Activated T-helper 1 cell treated with anti-CD3 and anti-CD28 coated beads, Interleukin-12 subunit alpha, Interleukin-12 subunit beta, Interleukin-2, Interleukin-4 antibody, amounts not matched to agents 30 ng/mL and 10 ng/mL and 1 ng/mL, durations not matched to agents 14 hours and 24 hours and 36 hours (primary cell): ENCODE measurements around the gene OCSTAMP. TPM values are rescaled to one million over a fixed set of nuclear protein-coding genes. Genes with fewer than 3 reads are reported as not detected.

Source experiments
- DNase-seq: peaks from one replicate; pipeline ENCODE4 v3.0.0; 2021; ENCODE audit warnings: low spot score
- H3K27ac Mint-ChIP-seq: one replicate; pipeline ENCODE4 v1.8.0; 2021; ENCODE audit warnings: mild to moderate bottlenecking, mixed read lengths
- H3K27me3 Mint-ChIP-seq: one replicate; pipeline ENCODE4 v1.8.0; 2022; ENCODE audit warnings: mild to moderate bottlenecking, moderate library complexity, mixed read lengths; ENCODE audit not compliant: insufficient read depth
- H3K36me3 Mint-ChIP-seq: one replicate; pipeline ENCODE4 v1.8.0; 2021; ENCODE audit warnings: low read depth, mixed read lengths
- H3K4me1 Mint-ChIP-seq: one replicate; pipeline ENCODE4 v1.8.0; 2021; ENCODE audit warnings: low read depth, mixed read lengths
- H3K4me3 Mint-ChIP-seq: one replicate; pipeline ENCODE4 v1.8.0; 2021; ENCODE audit warnings: mild to moderate bottlenecking, moderate library complexity, mixed read lengths
- H3K9me3 Mint-ChIP-seq: one replicate; pipeline ENCODE4 v1.8.0; 2021; ENCODE audit warnings: mixed read lengths
- intact Hi-C: fragments of 100-400 bp; cut with micrococcal nuclease; formaldehyde crosslinking; loops from one replicate; pipeline ENCODE4 v1.15.1; 2024
- total RNA-seq: library from RNA; stranded (reverse); gene quantifications from 2 replicates; pipeline ENCODE4 v1.2.3, GENCODE V29; 2022

The OCSTAMP gene
- total RNA-seq, 1 donor from 2014 or later: 0.26 TPM

- Mint-ChIP-seq H3K36me3 (peaks cover 6% of the 10 kb centered on the region), H3K4me3 (peak within 1 kb of the TSS; percentile 81), H3K9me3 (peaks cover 11% of the 10 kb centered on the region), H3K4me1 (peaks cover 30% of the 10 kb centered on the region), H3K27ac (peak within 1 kb of the TSS; percentile 59), H3K27me3 (no peaks in the 10 kb centered on the region)
- peak; percentile 21 for DNase-seq
- intact Hi-C loops: loop anchor here (2.0 kb wide), 1 partner anchor 32 kb away; no protein-coding TSS in a partner anchor
Measured at GRCh38 chr20:46512943-46513844, 37.3 kb downstream of the OCSTAMP start, which contains the start of gene ZNF334. Gene ZNF334, minus strand, starts transcription at chr20:46513559. Its CDS starts 1,457 bp downstream, at chr20:46512102.

DNA sequence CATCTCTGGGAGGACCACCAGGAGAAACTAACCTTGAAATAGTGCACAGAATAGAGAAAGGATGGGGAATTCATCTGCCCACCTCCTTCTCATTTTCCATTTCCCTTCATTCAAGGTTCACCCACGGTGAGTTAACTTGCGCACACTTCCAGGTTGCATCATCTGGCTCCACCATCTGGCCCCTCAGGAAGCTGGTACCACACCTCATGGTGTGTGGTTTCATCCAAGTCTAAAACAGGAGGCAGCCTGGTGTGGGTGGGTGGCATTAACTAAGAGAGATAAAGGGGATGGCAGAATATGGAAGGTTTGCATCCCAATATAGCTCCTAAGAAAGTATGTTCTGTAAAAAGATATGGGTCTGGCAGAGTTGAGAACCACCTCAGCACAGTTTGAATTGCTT is 40.9 kb downstream of the OCSTAMP start:
- Mint-ChIP-seq H3K27me3 (no peaks in the 10 kb centered on the region), H3K27ac (no peak overlapping the region), H3K4me3 (no peak overlapping the region), H3K36me3 (peaks cover 7% of the 10 kb centered on the region), H3K4me1 (peaks cover 37% of the 10 kb centered on the region), H3K9me3 (peaks cover 25% of the 10 kb centered on the region)
- no peak for DNase-seq
- intact Hi-C loops: no loop called here

DNA sequence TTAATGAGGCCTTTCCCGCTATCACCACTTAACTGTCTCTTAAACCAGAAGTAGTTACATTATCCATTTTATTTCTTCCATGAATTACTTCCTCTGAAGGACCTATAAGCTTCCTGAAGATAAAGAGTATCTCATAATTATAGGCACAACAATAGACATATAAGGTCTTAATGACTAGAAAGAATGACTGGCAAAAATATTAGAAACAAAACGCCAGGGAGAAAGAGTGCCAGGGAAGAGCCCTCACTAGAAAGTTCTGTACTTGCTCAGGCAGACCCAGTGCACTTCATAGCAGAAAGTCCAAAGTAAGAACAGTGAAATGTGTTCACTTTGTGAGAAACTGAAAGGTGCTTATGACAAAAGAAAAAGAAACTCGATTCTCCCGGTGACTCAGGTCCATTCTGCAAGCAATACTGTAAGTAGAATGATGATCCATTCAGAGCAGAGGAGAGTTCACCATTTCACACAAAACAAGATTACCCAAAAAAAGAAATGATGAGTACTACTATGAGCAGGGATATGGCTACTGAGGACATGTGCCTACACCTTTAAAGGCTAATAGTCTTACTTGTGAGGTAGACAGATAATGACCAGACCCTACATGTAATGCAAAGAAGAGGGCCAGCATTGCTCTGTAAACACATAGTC is 42.6 kb downstream of the OCSTAMP start:
- DNase-seq: no peak
- Mint-ChIP-seq H3K27ac (no peak overlapping the region), H3K9me3 (peaks cover 42% of the 10 kb centered on the region), H3K4me3 (no peak overlapping the region), H3K36me3 (peaks cover 14% of the 10 kb centered on the region), H3K27me3 (no peaks in the 10 kb centered on the region), H3K4me1 (peaks cover 35% of the 10 kb centered on the region)
- intact Hi-C loops: no loop called here

DNA sequence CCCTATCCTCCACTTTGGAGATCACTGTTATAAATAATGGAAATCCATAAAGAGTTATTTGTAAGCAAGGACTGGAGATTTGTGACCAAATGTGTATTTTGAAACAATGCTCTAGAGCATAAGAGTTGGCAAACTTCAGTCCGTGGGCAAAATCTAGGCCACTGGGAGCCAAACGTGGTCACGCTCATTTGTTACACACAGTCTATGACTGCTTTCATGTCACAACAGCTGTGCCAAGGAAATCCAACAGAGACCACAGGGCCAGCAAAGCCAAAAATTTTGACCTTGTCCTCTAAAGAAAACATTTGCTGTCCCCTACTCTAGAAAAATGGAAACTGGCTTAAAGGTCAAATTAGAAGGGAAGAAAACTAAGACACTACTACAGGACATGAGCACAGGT is 44.9 kb downstream of the OCSTAMP start:
- H3K9me3 Mint-ChIP-seq: peaks cover 58% of the 10 kb centered on the region
- intact Hi-C loops: no loop called here

DNA sequence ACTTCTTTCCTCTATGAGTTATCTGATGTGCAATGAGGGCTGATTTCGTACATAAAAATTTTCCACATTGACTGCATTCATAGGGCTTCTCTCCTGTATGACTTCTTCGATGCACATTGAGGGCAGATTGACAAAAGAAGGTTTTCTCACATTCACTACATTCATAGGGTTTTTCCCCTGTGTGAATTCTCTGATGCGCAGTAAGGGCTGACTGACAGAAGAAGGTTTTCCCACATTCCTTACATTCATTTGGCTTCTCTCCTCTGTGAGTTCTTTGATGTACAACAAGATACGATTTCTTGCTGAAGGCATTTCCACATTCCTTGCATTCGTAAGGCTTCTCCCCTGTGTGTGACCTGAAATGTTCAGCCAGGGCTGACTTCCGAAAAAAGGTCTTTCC is 48.5 kb downstream of the OCSTAMP start:
- H3K4me3 Mint-ChIP-seq: no peak overlapping the region
- peaks cover 74% of the 10 kb centered on the region for H3K9me3 Mint-ChIP-seq
- no peaks in the 10 kb centered on the region for H3K27me3 Mint-ChIP-seq
- intact Hi-C loops: no loop called here
- H3K36me3 Mint-ChIP-seq: peaks cover 14% of the 10 kb centered on the region
- no peak for DNase-seq
- no peak overlapping the region for H3K27ac Mint-ChIP-seq
- H3K4me1 Mint-ChIP-seq: no peaks in the 10 kb centered on the region

More for the DNA sequence above, 44.9 kb downstream of the OCSTAMP start:
- Mint-ChIP-seq H3K27ac (no peak overlapping the region), H3K4me3 (no peak overlapping the region), H3K27me3 (no peaks in the 10 kb centered on the region), H3K36me3 (peaks cover 18% of the 10 kb centered on the region), H3K4me1 (peaks cover 23% of the 10 kb centered on the region)
- DNase-seq: no peak

DNA sequence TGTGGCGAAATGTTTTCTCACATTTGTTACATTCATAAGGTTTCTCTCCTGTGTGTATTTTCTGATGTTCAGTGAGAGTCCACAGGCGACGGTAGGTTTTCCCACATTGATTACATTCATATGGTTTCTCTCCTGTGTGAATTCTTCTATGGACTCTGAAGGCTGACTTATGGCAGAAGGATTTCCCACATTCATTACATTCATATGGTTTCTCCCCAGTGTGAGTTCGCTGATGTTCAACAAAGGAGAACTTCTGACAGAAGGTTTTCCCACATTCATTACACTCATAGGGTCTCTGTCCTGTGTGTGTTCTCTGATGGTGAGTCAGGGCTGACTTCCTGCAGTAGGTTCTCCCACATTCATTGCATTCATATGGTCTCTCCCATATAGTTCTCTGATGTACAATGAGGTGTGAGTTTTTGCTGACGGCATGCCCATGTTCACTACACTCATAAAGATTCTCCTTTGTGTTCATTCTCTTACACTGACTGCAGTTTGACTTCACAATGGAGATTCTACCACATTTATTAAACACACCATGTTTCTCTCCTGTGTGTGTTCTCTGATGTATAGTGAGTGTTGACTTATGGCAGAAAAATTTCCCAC is 49.0 kb downstream of the OCSTAMP start:
- H3K4me1 Mint-ChIP-seq: no peaks in the 10 kb centered on the region
- peaks cover 14% of the 10 kb centered on the region for H3K36me3 Mint-ChIP-seq
- no peaks in the 10 kb centered on the region for H3K27me3 Mint-ChIP-seq
- no peak for DNase-seq
- no peak overlapping the region for H3K4me3 Mint-ChIP-seq
- peaks cover 78% of the 10 kb centered on the region for H3K9me3 Mint-ChIP-seq
- H3K27ac Mint-ChIP-seq: no peak overlapping the region
- intact Hi-C loops: no loop called here

DNA sequence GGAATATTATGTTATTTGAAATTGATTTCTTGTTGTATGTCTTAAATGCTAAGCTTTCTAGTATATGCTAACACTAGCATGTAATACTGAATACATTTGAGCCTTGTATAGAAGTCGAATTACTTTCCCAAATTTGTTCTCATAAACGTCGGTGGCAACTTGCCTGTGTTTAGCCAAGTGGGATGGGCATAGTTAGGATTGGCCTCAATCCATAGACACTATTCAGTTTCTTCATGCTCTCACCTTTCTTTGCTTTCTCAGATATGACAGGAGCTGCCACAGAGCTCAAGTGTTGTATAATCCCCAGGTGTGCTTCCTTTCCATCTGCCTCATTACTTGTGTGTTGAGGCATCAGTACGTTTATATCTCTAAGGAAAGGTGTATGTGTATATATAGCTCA is 56.4 kb downstream of the OCSTAMP start:
- peaks cover 25% of the 10 kb centered on the region for H3K9me3 Mint-ChIP-seq
- no peak overlapping the region for H3K4me3 Mint-ChIP-seq
- H3K4me1 Mint-ChIP-seq: no peaks in the 10 kb centered on the region
- no peak overlapping the region for H3K27ac Mint-ChIP-seq
- no peaks in the 10 kb centered on the region for H3K27me3 Mint-ChIP-seq
- intact Hi-C loops: no loop called here
- H3K36me3 Mint-ChIP-seq: no peaks in the 10 kb centered on the region
- no peak for DNase-seq

GRCh38 chr20:46491354-46491753 is 59.1 kb downstream of the OCSTAMP start:
- H3K27ac Mint-ChIP-seq: no peak overlapping the region
- H3K4me1 Mint-ChIP-seq: no peaks in the 10 kb centered on the region
- H3K9me3 Mint-ChIP-seq: peaks cover 9% of the 10 kb centered on the region
- H3K27me3 Mint-ChIP-seq: peaks cover 11% of the 10 kb centered on the region
- H3K4me3 Mint-ChIP-seq: no peak overlapping the region
- no peaks in the 10 kb centered on the region for H3K36me3 Mint-ChIP-seq
- intact Hi-C loops: no loop called here
- no peak for DNase-seq

Other genes starting within 250 kb of the OCSTAMP start
- not detected in 2 replicates for gene CDH22, start 242.2 kb downstream of the OCSTAMP start, total RNA-seq
- gene ELMO2, start 144.0 kb downstream of the OCSTAMP start, total RNA-seq: 79.7 and 91.1 TPM in 2 replicates
- 1.2 and 1.7 TPM in 2 replicates for gene ZNF334, start 37.1 kb downstream of the OCSTAMP start, total RNA-seq
- gene SLC13A3, start 100.8 kb upstream of the OCSTAMP start, total RNA-seq: 0.24 TPM in 1 of 2 replicates, not detected in the other
- gene TP53RK, start 138.8 kb upstream of the OCSTAMP start, total RNA-seq: 16.8 and 18.5 TPM in 2 replicates
- not detected in 2 replicates for gene SLC2A10, start 159.0 kb upstream of the OCSTAMP start, total RNA-seq